ENCODE data around the gene INTS6.

INTS6 gene

GRCh38 chr13:51342706-51343105 is 110.1 kb downstream of the INTS6 start:
- no peaks in the 10 kb centered on the region for H3K79me1 ChIP-seq (replicated peaks; ENCODE audit: low read length, poor library complexity, severe bottlenecking)
- H4K91ac ChIP-seq (ENCODE audit: low read length), result no peak overlapping the region
- no peak overlapping the region for H2BK120ac ChIP-seq (ENCODE audit: low read depth, low read length)
- WGBS, result 74% methylated on average over 3 of the region's 4 CpGs
- no peak overlapping the region for H3K4me3 ChIP-seq (ENCODE audit: insufficient read depth in 1 of 2, low read depth in 1 of 2, low read length in 2 of 2)
- H3K27ac ChIP-seq (ENCODE audit: low read length, poor library complexity, severe bottlenecking), result no peak overlapping the region
- no peak overlapping the region for H3K4ac ChIP-seq (ENCODE audit: low read depth in 1 of 2, low read length in 2 of 2)
- no peak overlapping the region for H3K4me2 ChIP-seq (ENCODE audit: low read length, poor library complexity, severe bottlenecking)
- peak; percentile 26 for DNase-seq
- peaks cover 8% of the 10 kb centered on the region for H3K4me1 ChIP-seq (ENCODE audit: control insufficient read depth, insufficient read depth, low read depth, low read length)
- H2AFZ ChIP-seq (ENCODE audit: low read depth, low read length), result no peak overlapping the region
- no peaks in the 10 kb centered on the region for H3K9me3 ChIP-seq (ENCODE audit: control insufficient read depth, low read length)
- H2BK15ac ChIP-seq (ENCODE audit: low read depth, poor library complexity, severe bottlenecking), result no peak overlapping the region
- H2BK12ac ChIP-seq (ENCODE audit: low read length in 2 of 2), result no peak overlapping the region
- no peak overlapping the region for H3K23ac ChIP-seq (ENCODE audit: low read length in 2 of 2)
- H3K36me3 ChIP-seq (ENCODE audit: control insufficient read depth in 1 of 2, insufficient read depth in 2 of 2, low read depth in 1 of 2, low read length in 2 of 2), result peaks cover 0 to 6% of the 10 kb centered on the region in 2 experiments
- no peaks in the 10 kb centered on the region for H3K27me3 ChIP-seq (ENCODE audit: control insufficient read depth in 1 of 2, insufficient read depth in 1 of 2, low read length in 2 of 2)
- no peak overlapping the region for H3K14ac ChIP-seq (ENCODE audit: low read length in 2 of 2)
- H3K18ac ChIP-seq (ENCODE audit: low read depth in 1 of 2, low read length in 2 of 2), result no peak overlapping the region
- H2AK5ac ChIP-seq (ENCODE audit: low read length, severe bottlenecking), result no peak overlapping the region
- no peak overlapping the region for H3K9ac ChIP-seq (ENCODE audit: low read length)
- no peak overlapping the region for H4K8ac ChIP-seq (ENCODE audit: low read length)
- H2BK5ac ChIP-seq (ENCODE audit: low read depth, low read length, poor library complexity, severe bottlenecking), result no peak overlapping the region

- WGBS, result 100% methylated on average over 4 of the region's 4 CpGs
- no peak overlapping the region for H3K4me3 ChIP-seq (ENCODE audit: insufficient read depth in 1 of 2, low read depth in 1 of 2, low read length in 2 of 2)
These were observed 111.0 kb downstream of the INTS6 start for GRCh38 chr13:51341791-51342190.

GRCh38 chr13:51341232-51341631 is 111.6 kb downstream of the INTS6 start:
- H3K4ac ChIP-seq (ENCODE audit: low read depth in 1 of 2, low read length in 2 of 2), result no peak overlapping the region
- WGBS, result 97% methylated on average over 2 of the region's 2 CpGs

More at GRCh38 chr13:51341791-51342190, 111.0 kb downstream of the INTS6 start:
- Histone ChIP-seq H4K91ac (ENCODE audit: low read length) (no peak overlapping the region), H2BK5ac (ENCODE audit: low read depth, low read length, poor library complexity, severe bottlenecking) (no peak overlapping the region), H3K27ac (ENCODE audit: low read length, poor library complexity, severe bottlenecking) (no peak overlapping the region), H2BK120ac (ENCODE audit: low read depth, low read length) (no peak overlapping the region), H2AFZ (ENCODE audit: low read depth, low read length) (no peak overlapping the region), H3K23ac (ENCODE audit: low read length in 2 of 2) (no peak overlapping the region), H3K14ac (ENCODE audit: low read length in 2 of 2) (no peak overlapping the region), H3K4me1 (ENCODE audit: control insufficient read depth, insufficient read depth, low read depth, low read length) (peaks cover 6% of the 10 kb centered on the region), H2BK15ac (ENCODE audit: low read depth, poor library complexity, severe bottlenecking) (no peak overlapping the region), H3K4me2 (ENCODE audit: low read length, poor library complexity, severe bottlenecking) (no peak overlapping the region), H4K8ac (ENCODE audit: low read length) (no peak overlapping the region), H3K9ac (ENCODE audit: low read length) (no peak overlapping the region), H3K4ac (ENCODE audit: low read depth in 1 of 2, low read length in 2 of 2) (no peak overlapping the region), H2AK5ac (ENCODE audit: low read length, severe bottlenecking) (no peak overlapping the region), H2BK12ac (ENCODE audit: low read length in 2 of 2) (no peak overlapping the region), H3K27me3 (ENCODE audit: control insufficient read depth in 1 of 2, insufficient read depth in 1 of 2, low read length in 2 of 2) (no peaks in the 10 kb centered on the region), H3K79me1 (replicated peaks; ENCODE audit: low read length, poor library complexity, severe bottlenecking) (no peaks in the 10 kb centered on the region), H3K18ac (ENCODE audit: low read depth in 1 of 2, low read length in 2 of 2) (no peak overlapping the region), H3K36me3 (ENCODE audit: control insufficient read depth in 1 of 2, insufficient read depth in 2 of 2, low read depth in 1 of 2, low read length in 2 of 2) (peaks cover 0 to 4% of the 10 kb centered on the region in 2 experiments), H3K9me3 (ENCODE audit: control insufficient read depth, low read length) (no peaks in the 10 kb centered on the region)
- no peak for DNase-seq

GRCh38 chr13:51339952-51340732 is 112.7 kb downstream of the INTS6 start:
- H3K27ac ChIP-seq (ENCODE audit: low read length, poor library complexity, severe bottlenecking), result no peak overlapping the region
- H4K8ac ChIP-seq (ENCODE audit: low read length), result no peak overlapping the region
- H3K36me3 ChIP-seq (ENCODE audit: control insufficient read depth in 1 of 2, insufficient read depth in 2 of 2, low read depth in 1 of 2, low read length in 2 of 2), result peaks cover 3 to 4% of the 10 kb centered on the region in 2 experiments
- H2AFZ ChIP-seq (ENCODE audit: low read depth, low read length), result no peak overlapping the region
- WGBS, result 100% methylated on average over 2 of the region's 4 CpGs
- no peaks in the 10 kb centered on the region for H3K27me3 ChIP-seq (ENCODE audit: control insufficient read depth in 1 of 2, insufficient read depth in 1 of 2, low read length in 2 of 2)
- H3K4me1 ChIP-seq (ENCODE audit: control insufficient read depth, insufficient read depth, low read depth, low read length), result peaks cover 5% of the 10 kb centered on the region
- H3K18ac ChIP-seq (ENCODE audit: low read depth in 1 of 2, low read length in 2 of 2), result no peak overlapping the region
- H3K9ac ChIP-seq (ENCODE audit: low read length), result no peak overlapping the region
- H3K14ac ChIP-seq (ENCODE audit: low read length in 2 of 2), result no peak overlapping the region
- no peak overlapping the region for H3K4me2 ChIP-seq (ENCODE audit: low read length, poor library complexity, severe bottlenecking)
- H2AK5ac ChIP-seq (ENCODE audit: low read length, severe bottlenecking), result no peak overlapping the region
- H3K9me3 ChIP-seq (ENCODE audit: control insufficient read depth, low read length), result no peaks in the 10 kb centered on the region
- no peaks in the 10 kb centered on the region for H3K79me1 ChIP-seq (replicated peaks; ENCODE audit: low read length, poor library complexity, severe bottlenecking)
- DNase-seq, result no peak
- H2BK12ac ChIP-seq (ENCODE audit: low read length in 2 of 2), result no peak overlapping the region
- no peak overlapping the region for H2BK120ac ChIP-seq (ENCODE audit: low read depth, low read length)
- H3K4me3 ChIP-seq (ENCODE audit: insufficient read depth in 1 of 2, low read depth in 1 of 2, low read length in 2 of 2), result no peak overlapping the region
- H2BK15ac ChIP-seq (ENCODE audit: low read depth, poor library complexity, severe bottlenecking), result no peak overlapping the region
- H2BK5ac ChIP-seq (ENCODE audit: low read depth, low read length, poor library complexity, severe bottlenecking), result no peak overlapping the region
- no peak overlapping the region for H3K4ac ChIP-seq (ENCODE audit: low read depth in 1 of 2, low read length in 2 of 2)
- H3K23ac ChIP-seq (ENCODE audit: low read length in 2 of 2), result no peak overlapping the region
- no peak overlapping the region for H4K91ac ChIP-seq (ENCODE audit: low read length)

More at GRCh38 chr13:51341232-51341631, 111.6 kb downstream of the INTS6 start:
- Histone ChIP-seq H4K8ac (ENCODE audit: low read length) (no peak overlapping the region), H3K9ac (ENCODE audit: low read length) (no peak overlapping the region), H3K79me1 (replicated peaks; ENCODE audit: low read length, poor library complexity, severe bottlenecking) (no peaks in the 10 kb centered on the region), H3K36me3 (ENCODE audit: control insufficient read depth in 1 of 2, insufficient read depth in 2 of 2, low read depth in 1 of 2, low read length in 2 of 2) (peaks cover 0 to 4% of the 10 kb centered on the region in 2 experiments), H3K23ac (ENCODE audit: low read length in 2 of 2) (no peak overlapping the region), H2AFZ (ENCODE audit: low read depth, low read length) (no peak overlapping the region), H3K27ac (ENCODE audit: low read length, poor library complexity, severe bottlenecking) (no peak overlapping the region), H3K18ac (ENCODE audit: low read depth in 1 of 2, low read length in 2 of 2) (no peak overlapping the region), H2BK15ac (ENCODE audit: low read depth, poor library complexity, severe bottlenecking) (no peak overlapping the region), H3K4me1 (ENCODE audit: control insufficient read depth, insufficient read depth, low read depth, low read length) (peaks cover 5% of the 10 kb centered on the region), H2BK5ac (ENCODE audit: low read depth, low read length, poor library complexity, severe bottlenecking) (no peak overlapping the region), H2BK12ac (ENCODE audit: low read length in 2 of 2) (no peak overlapping the region), H3K4me2 (ENCODE audit: low read length, poor library complexity, severe bottlenecking) (no peak overlapping the region), H2BK120ac (ENCODE audit: low read depth, low read length) (no peak overlapping the region), H4K91ac (ENCODE audit: low read length) (no peak overlapping the region), H2AK5ac (ENCODE audit: low read length, severe bottlenecking) (no peak overlapping the region), H3K9me3 (ENCODE audit: control insufficient read depth, low read length) (no peaks in the 10 kb centered on the region), H3K27me3 (ENCODE audit: control insufficient read depth in 1 of 2, insufficient read depth in 1 of 2, low read length in 2 of 2) (no peaks in the 10 kb centered on the region), H3K4me3 (ENCODE audit: insufficient read depth in 1 of 2, low read depth in 1 of 2, low read length in 2 of 2) (no peak overlapping the region), H3K14ac (ENCODE audit: low read length in 2 of 2) (peak overlapping the region in 1 of 2 experiments; percentile 2)
- no peak for DNase-seq

Measured in mesenchymal stem cell (in vitro differentiated cells and primary cell).